Neuronal stem cell (in vitro differentiated cells): ENCODE results near the gene TFB2M.
"Not testable (repeated sequence)": the region's sequence is repeated elsewhere in the genome, so short reads cannot be mapped to it uniquely, and the experiment has no call there.

Source experiments
- DNase-seq: peaks from one replicate; pipeline ENCODE4 v3.0.0-alpha.2; 2013; ENCODE audit warnings: low spot score
- H2AFZ ChIP-seq: one replicate; pipeline ENCODE4 v1.6.1; 2013; ENCODE audit warnings: mild to moderate bottlenecking, low read length, inconsistent platforms
- H2AK5ac ChIP-seq: 2 replicates; pipeline ENCODE4 v1.6.1; 2013; ENCODE audit warnings: low read depth, mild to moderate bottlenecking, inconsistent platforms, low read length, moderate library complexity, mixed read lengths
- H2BK120ac ChIP-seq: 2 replicates; pipeline ENCODE4 v1.6.1; 2013; ENCODE audit warnings: low read depth, mild to moderate bottlenecking, inconsistent platforms, low read length, moderate library complexity, mixed read lengths
- H2BK12ac ChIP-seq: one replicate; pipeline ENCODE4 v1.6.1; 2013; ENCODE audit warnings: low read length, inconsistent platforms
- H2BK15ac ChIP-seq: 2 replicates; pipeline ENCODE4 v1.6.1; 2013; ENCODE audit warnings: mild to moderate bottlenecking, low read length, inconsistent platforms, mixed read lengths
- H2BK5ac ChIP-seq: one replicate; pipeline ENCODE4 v1.6.1; 2013; ENCODE audit warnings: inconsistent platforms, mild to moderate bottlenecking, low read length, moderate library complexity
- H3K14ac ChIP-seq: one replicate; pipeline ENCODE4 v1.6.1; 2013; ENCODE audit warnings: low read length, inconsistent platforms
- H3K18ac ChIP-seq: 2 replicates; pipeline ENCODE4 v1.6.1; 2013; ENCODE audit warnings: low read length, inconsistent platforms
- H3K23ac ChIP-seq: 2 replicates; pipeline ENCODE4 v1.6.1; 2013; ENCODE audit warnings: low read depth, mild to moderate bottlenecking, mixed read lengths, low read length, inconsistent platforms; ENCODE audit not compliant: poor library complexity
- H3K27ac ChIP-seq: replicated peaks from 3 replicates; pipeline ENCODE4 v1.5.1; 2013; ENCODE audit warnings: low read length, inconsistent platforms
- H3K27me3 ChIP-seq, 3 experiments: 2 replicates each; pipeline ENCODE4 v1.6.1; 2013; ENCODE audit warnings: low read length in 3 of 3, mild to moderate bottlenecking in 2 of 3, inconsistent platforms in 1 of 3, low read depth in 1 of 3, mixed read lengths in 1 of 3, moderate library complexity in 1 of 3; ENCODE audit not compliant: control insufficient read depth in 3 of 3, insufficient read depth in 3 of 3
- H3K36me3 ChIP-seq, 2 donors: replicated peaks in 1 of 2; 2 replicates each; pipeline ENCODE4 v1.6.1; 2013; ENCODE audit warnings: low read length in 2 of 2; ENCODE audit not compliant: control insufficient read depth in 2 of 2, insufficient read depth in 2 of 2
- H3K4ac ChIP-seq: 2 replicates; pipeline ENCODE4 v1.6.1; 2013; ENCODE audit warnings: inconsistent platforms, mild to moderate bottlenecking, low read length, moderate library complexity
- H3K4me1 ChIP-seq, 2 donors: 1 replicate in 1 of 2; 2 replicates in 1 of 2; pipeline ENCODE4 v1.6.1; 2013; ENCODE audit warnings: low read length in 2 of 2, low read depth in 1 of 2; ENCODE audit not compliant: control insufficient read depth in 2 of 2, insufficient read depth in 1 of 2
- H3K4me2 ChIP-seq: one replicate; pipeline ENCODE4 v1.6.1; 2013; ENCODE audit warnings: mild to moderate bottlenecking, low read length, inconsistent platforms; ENCODE audit not compliant: insufficient read depth, poor library complexity, severe bottlenecking
- H3K4me3 ChIP-seq, 2 donors: 2 replicates each; pipeline ENCODE4 v1.5.1; 2013; ENCODE audit warnings: low read length in 2 of 2, mild to moderate bottlenecking in 2 of 2, inconsistent platforms in 1 of 2, moderate library complexity in 1 of 2
- H3K79me1 ChIP-seq: one replicate; pipeline ENCODE4 v1.6.1; 2013; ENCODE audit warnings: low read depth, mild to moderate bottlenecking, inconsistent platforms, low read length, moderate library complexity
- H3K9ac ChIP-seq: one replicate; pipeline ENCODE4 v1.6.1; 2013; ENCODE audit warnings: mild to moderate bottlenecking, low read depth, low read length, inconsistent platforms; ENCODE audit not compliant: poor library complexity
- H3K9me3 ChIP-seq, 2 donors: replicated peaks in 1 of 2; 2 replicates each; pipeline versions ENCODE3 to v1.6.1; 2013; ENCODE audit warnings: low read length in 2 of 2, mild to moderate bottlenecking in 2 of 2, inconsistent platforms in 1 of 2, low read depth in 1 of 2, mixed read lengths in 1 of 2, moderate library complexity in 1 of 2; ENCODE audit not compliant: control insufficient read depth in 2 of 2, insufficient read depth in 1 of 2
- H4K8ac ChIP-seq: one replicate; pipeline ENCODE4 v1.6.1; 2013; ENCODE audit warnings: low read depth, mild to moderate bottlenecking, inconsistent platforms, low read length, moderate library complexity
- H4K91ac ChIP-seq: one replicate; pipeline ENCODE4 v1.6.1; 2013; ENCODE audit warnings: low read length, low read depth, mild to moderate bottlenecking, inconsistent platforms; ENCODE audit not compliant: poor library complexity
- WGBS, 2 donors: extraction: QIAGEN DNeasy Blood & Tissue Kit; methylation state at CpG; one replicate each; pipeline ENCODE4 v1.1.7; 2013; ENCODE audit warnings: missing lambda C conversion rate in 2 of 2, mixed read lengths in 1 of 2; ENCODE audit not compliant: insufficient read length in 2 of 2, insufficient replicate concordance in 1 of 2; ENCODE audit errors: extremely low coverage in 2 of 2; 5-methylcytosine and 5-hydroxymethylcytosine counted together

The TFB2M gene

DNA sequence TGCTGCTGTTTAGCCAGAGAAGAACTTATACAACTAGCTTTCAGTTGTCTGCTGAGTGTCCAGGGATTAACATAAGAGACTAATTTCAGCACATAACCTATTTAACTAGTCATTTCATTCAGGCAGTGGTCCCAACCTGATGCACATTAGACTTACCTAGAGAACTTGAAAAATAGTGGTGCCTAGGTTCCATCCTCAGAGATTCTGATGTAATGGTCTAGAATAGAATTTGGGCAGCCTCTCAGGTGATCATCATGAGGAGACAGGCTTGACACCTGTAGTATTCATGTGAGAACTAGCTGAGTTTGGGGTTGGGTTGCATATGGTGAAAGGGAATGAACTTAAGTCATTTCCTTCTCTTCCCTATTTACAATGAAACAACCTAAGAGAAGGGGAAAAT lies 25.0 kb upstream of the TFB2M start:
- Histone ChIP-seq H2BK5ac (no peak overlapping the region), H4K91ac (no peak overlapping the region), H3K4ac (no peak overlapping the region), H3K27ac (no peak overlapping the region), H3K23ac (no peak overlapping the region), H3K36me3 (peaks cover 5 to 9% of the 10 kb centered on the region in 2 donors), H2BK120ac (no peak overlapping the region), H3K18ac (no peak overlapping the region), H2AK5ac (no peak overlapping the region), H3K27me3 (no peaks in the 10 kb centered on the region), H2BK12ac (no peak overlapping the region), H2AFZ (no peak overlapping the region), H3K4me1 (no peaks in the 10 kb centered on the region), H4K8ac (no peak overlapping the region), H3K9ac (no peak overlapping the region), H3K4me2 (no peak overlapping the region), H3K9me3 (peaks cover 0 to 2% of the 10 kb centered on the region in 2 donors), H2BK15ac (no peak overlapping the region), H3K79me1 (peaks cover 1% of the 10 kb centered on the region), H3K14ac (no peak overlapping the region), H3K4me3 (no peak overlapping the region)
- no peak for DNase-seq

GRCh38 chr1:246589919-246590318 lies 23.9 kb upstream of the TFB2M start:
- H2AFZ ChIP-seq, H2BK5ac ChIP-seq, H3K79me1 ChIP-seq, DNase-seq, H3K23ac ChIP-seq, H2AK5ac ChIP-seq, H4K8ac ChIP-seq, H3K9me3 ChIP-seq, H3K9ac ChIP-seq, H3K36me3 ChIP-seq, H3K4me1 ChIP-seq, H3K27ac ChIP-seq, H2BK12ac ChIP-seq, H3K18ac ChIP-seq, H2BK15ac ChIP-seq, H4K91ac ChIP-seq, H3K27me3 ChIP-seq, H3K4me2 ChIP-seq, H3K14ac ChIP-seq, H3K4me3 ChIP-seq, H3K4ac ChIP-seq, H2BK120ac ChIP-seq: not testable (repeated sequence)
- no CpG with 5 or more reads among the region's 10 CpGs for whole genome bisulfite sequencing, 2 donors

DNA sequence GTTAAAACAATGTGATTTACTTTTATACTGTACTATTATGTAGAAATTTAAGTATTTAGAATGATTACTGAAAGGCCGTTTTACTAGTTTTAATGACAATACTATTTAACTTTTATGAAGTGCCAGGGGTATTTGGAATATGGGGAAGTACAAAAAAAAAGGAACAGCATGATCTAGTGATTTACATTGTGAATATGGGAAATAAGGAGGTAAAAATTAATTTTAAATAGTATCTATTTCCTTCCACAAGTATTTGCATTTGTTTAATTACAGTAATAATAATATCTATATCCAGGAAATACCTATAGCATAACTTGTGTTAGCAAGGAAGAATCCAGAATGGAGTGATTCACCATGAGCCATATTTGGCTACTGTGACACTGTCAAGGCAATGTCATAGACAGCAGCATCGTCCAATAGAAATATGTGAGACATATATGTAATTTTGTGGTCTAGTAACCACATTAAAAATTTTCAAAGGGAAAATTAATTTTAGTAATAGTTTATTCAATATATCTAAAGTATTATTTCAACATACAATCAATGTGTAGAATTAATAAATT lies 22.2 kb upstream of the TFB2M start:
- no CpG with 5 or more reads among the region's 2 CpGs for WGBS, 2 donors
- H3K27me3 ChIP-seq: no peaks in the 10 kb centered on the region
- H3K4ac ChIP-seq: no peak overlapping the region
- H4K8ac ChIP-seq: no peak overlapping the region
- no peak overlapping the region for H2AFZ ChIP-seq
- H3K27ac ChIP-seq: no peak overlapping the region
- no peak overlapping the region for H2BK12ac ChIP-seq
- H2BK5ac ChIP-seq: no peak overlapping the region
- no peak overlapping the region for H3K4me3 ChIP-seq
- no peak for DNase-seq
- H4K91ac ChIP-seq: no peak overlapping the region
- no peak overlapping the region for H3K4me2 ChIP-seq
- H3K4me1 ChIP-seq: peaks cover 0 to 4% of the 10 kb centered on the region in 2 donors
- H2BK15ac ChIP-seq: no peak overlapping the region
- H3K14ac ChIP-seq: no peak overlapping the region
- no peak overlapping the region for H2BK120ac ChIP-seq
- H3K18ac ChIP-seq: no peak overlapping the region
- peaks cover 0 to 2% of the 10 kb centered on the region in 2 donors for H3K9me3 ChIP-seq
- peaks cover 1% of the 10 kb centered on the region for H3K79me1 ChIP-seq
- no peak overlapping the region for H3K23ac ChIP-seq
- H3K36me3 ChIP-seq: peaks cover 5 to 10% of the 10 kb centered on the region in 2 donors
- no peak overlapping the region for H2AK5ac ChIP-seq
- H3K9ac ChIP-seq: no peak overlapping the region

DNA sequence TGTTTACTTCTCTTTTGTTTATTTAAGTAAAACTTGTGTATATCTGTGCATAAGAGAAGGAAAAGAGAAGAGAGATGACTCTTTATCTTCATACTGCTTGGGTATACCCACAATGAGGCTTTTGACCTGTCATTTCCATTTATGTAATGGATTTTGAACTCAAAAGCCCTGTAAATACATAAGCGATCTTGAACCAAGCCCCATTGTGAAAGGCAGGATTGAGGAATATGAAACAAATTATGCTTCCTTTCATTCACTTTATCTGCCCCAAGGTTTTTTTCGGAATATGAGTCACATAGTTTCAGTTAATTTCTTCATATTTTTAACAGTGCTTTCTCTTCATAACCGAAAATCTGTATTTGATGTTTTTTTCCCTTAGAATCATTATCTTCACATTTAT lies 21.5 kb upstream of the TFB2M start:
- WGBS, 2 donors: no CpG with 5 or more reads among the region's 3 CpGs
- Histone ChIP-seq H3K4ac (no peak overlapping the region), H4K91ac (no peak overlapping the region), H2BK12ac (no peak overlapping the region), H3K14ac (no peak overlapping the region), H3K27ac (no peak overlapping the region), H3K36me3 (peaks cover 5 to 10% of the 10 kb centered on the region in 2 donors), H4K8ac (no peak overlapping the region), H3K4me3 (no peak overlapping the region), H3K4me1 (peaks cover 0 to 4% of the 10 kb centered on the region in 2 donors), H3K4me2 (no peak overlapping the region), H3K79me1 (peaks cover 1% of the 10 kb centered on the region), H3K23ac (no peak overlapping the region), H2AK5ac (no peak overlapping the region), H3K9ac (no peak overlapping the region), H3K9me3 (peaks cover 0 to 2% of the 10 kb centered on the region in 2 donors), H2BK5ac (no peak overlapping the region), H3K27me3 (no peaks in the 10 kb centered on the region), H2BK120ac (no peak overlapping the region), H2BK15ac (no peak overlapping the region), H3K18ac (no peak overlapping the region), H2AFZ (no peak overlapping the region)
- no peak for DNase-seq
